Lung microvascular endothelial cell (primary cell): Measurements from ENCODE around the gene CIPC. TPM values are rescaled to one million over a fixed set of nuclear protein-coding genes. Genes with fewer than 3 reads are reported as not detected.
A peak's percentile ranks its signal among the peaks of the same experiment; 100 is the strongest.

Source experiments
- DNase-seq, 2 donors: peaks; one replicate each; pipeline versions ENCODE4 v3.0.0 to v3.0.0-alpha.2; 2010; ENCODE audit warnings: low read depth in 2 of 2
- total RNA-seq: library from RNA; depleted of rRNA; stranded (reverse); fragments of >200 nt; gene quantifications from 2 replicates; pipeline ENCODE4 v1.2.1, GENCODE V29; 2014

Gene CIPC
- total RNA-seq, 1 donor from 2014 or later: 9.5 TPM

- DNase-seq: no peak
Measured at GRCh38 chr14:77069551-77069950, 28.5 kb upstream of the CIPC start.

GRCh38 chr14:77071938-77072388 is 26.1 kb upstream of the CIPC start:
- DNase-seq: no peak

- no peak for DNase-seq
Measured at GRCh38 chr14:77074969-77075368, 23.1 kb upstream of the CIPC start.

GRCh38 chr14:77076113-77076631 is 21.9 kb upstream of the CIPC start:
- peak; percentile 33 to 67 for DNase-seq

- no peak for DNase-seq
Measured at GRCh38 chr14:77077040-77077439, 21.0 kb upstream of the CIPC start.

- DNase-seq: no peak
Measured at GRCh38 chr14:77082356-77082755, 15.7 kb upstream of the CIPC start.

- no peak for DNase-seq
Measured at GRCh38 chr14:77083082-77083481, 15.0 kb upstream of the CIPC start.

- no peak for DNase-seq
Measured at GRCh38 chr14:77084985-77085384, 13.1 kb upstream of the CIPC start.

- no peak for DNase-seq
Measured at GRCh38 chr14:77085538-77085937, 12.5 kb upstream of the CIPC start.

GRCh38 chr14:77086017-77086727 is 11.9 kb upstream of the CIPC start:
- peak; percentile 30 to 46 for DNase-seq

GRCh38 chr14:77086951-77087350 is 11.1 kb upstream of the CIPC start:
- no peak for DNase-seq

GRCh38 chr14:77087631-77088030 is 10.4 kb upstream of the CIPC start:
- no peak for DNase-seq

GRCh38 chr14:77088219-77088618 is 9.8 kb upstream of the CIPC start:
- DNase-seq: no peak

GRCh38 chr14:77088645-77089044 is 9.4 kb upstream of the CIPC start:
- no peak for DNase-seq

GRCh38 chr14:77091518-77091917 is 6.5 kb upstream of the CIPC start:
- DNase-seq: no peak

- DNase-seq: no peak
Measured at GRCh38 chr14:77092676-77093075, 5.4 kb upstream of the CIPC start.

GRCh38 chr14:77094672-77095284 is 3.3 kb upstream of the CIPC start:
- DNase-seq: peak; percentile 84 to 85

- peak in 1 of 2 donors; percentile 69 for DNase-seq
Measured at GRCh38 chr14:77097006-77097699, 905 bp upstream of the CIPC start.

- DNase-seq: peak in 1 of 2 donors; percentile 46
Measured at GRCh38 chr14:77098529-77099353, 683 bp downstream of the CIPC start.

GRCh38 chr14:77099425-77100167 is 1.5 kb downstream of the CIPC start:
- peak in 1 of 2 donors; percentile 62 for DNase-seq

- DNase-seq: peak; percentile 43 to 55
Measured at GRCh38 chr14:77100961-77101360, 2.9 kb downstream of the CIPC start.
